Measurements from ENCODE around the gene SFMBT1.
"Not testable (repeated sequence)": the region's sequence is repeated elsewhere in the genome, so short reads cannot be mapped to it uniquely, and the experiment has no call there.

The SFMBT1 gene

GRCh38 chr3:53035018-53035417 is 10.9 kb downstream of the SFMBT1 start:
- not testable (repeated sequence) for DNase-seq

GRCh38 chr3:53034411-53034810 is 11.5 kb downstream of the SFMBT1 start:
- not testable (repeated sequence) for DNase-seq

GRCh38 chr3:53032609-53033008 is 13.3 kb downstream of the SFMBT1 start:
- DNase-seq: no peak

- DNase-seq: peak; percentile 39 to 46
These were observed 15.0 kb downstream of the SFMBT1 start for GRCh38 chr3:53030619-53031449.

- no peak for DNase-seq
These were observed 17.2 kb downstream of the SFMBT1 start for GRCh38 chr3:53028641-53029040.

GRCh38 chr3:53027254-53027844 is 18.5 kb downstream of the SFMBT1 start:
- no peak for DNase-seq

GRCh38 chr3:53026382-53027162 is 19.3 kb downstream of the SFMBT1 start:
- no peak for DNase-seq

GRCh38 chr3:53024315-53024714 is 21.6 kb downstream of the SFMBT1 start:
- DNase-seq: no peak

GRCh38 chr3:53023072-53023823 is 22.6 kb downstream of the SFMBT1 start:
- DNase-seq: no peak

GRCh38 chr3:53022647-53023046 is 23.2 kb downstream of the SFMBT1 start:
- no peak for DNase-seq

GRCh38 chr3:53016236-53016635 is 29.6 kb downstream of the SFMBT1 start:
- DNase-seq: no peak

GRCh38 chr3:53011324-53011723 is 34.5 kb downstream of the SFMBT1 start:
- DNase-seq: no peak

- DNase-seq: no peak
These were observed 35.9 kb downstream of the SFMBT1 start for GRCh38 chr3:53009826-53010539.

GRCh38 chr3:53008932-53009331 is 36.9 kb downstream of the SFMBT1 start:
- no peak for DNase-seq

GRCh38 chr3:53005854-53006513 is 39.9 kb downstream of the SFMBT1 start:
- DNase-seq: no peak

GRCh38 chr3:53005338-53005737 is 40.5 kb downstream of the SFMBT1 start:
- no peak for DNase-seq

GRCh38 chr3:53003320-53003719 is 42.6 kb downstream of the SFMBT1 start:
- DNase-seq: no peak

- no peak for DNase-seq
These were observed 46.9 kb downstream of the SFMBT1 start for GRCh38 chr3:52998771-52999513.

- DNase-seq: no peak
These were observed 55.2 kb downstream of the SFMBT1 start for GRCh38 chr3:52990637-52991036.

GRCh38 chr3:52986938-52987337 is 58.9 kb downstream of the SFMBT1 start:
- DNase-seq: no peak

GRCh38 chr3:52986049-52986448 is 59.8 kb downstream of the SFMBT1 start:
- DNase-seq: no peak
